HG03520 (cell line): ENCODE results near the gene POLR1E.
A peak's percentile ranks its signal among the peaks of the same experiment; 100 is the strongest.
"Not testable (repeated sequence)": the region's sequence is repeated elsewhere in the genome, so short reads cannot be mapped to it uniquely, and the experiment has no call there.

ENCODE experiments used
- ATAC-seq: cut with Tn5 transposase; IDR thresholded peaks from one replicate; pipeline ENCODE4 v1.9.1; 2021; ENCODE audit warnings: mild to moderate bottlenecking, moderate library complexity; ENCODE audit not compliant: unreplicated experiment

POLR1E gene

GRCh38 chr9:37464426-37465248 is 21.1 kb upstream of the POLR1E start:
- peak; percentile 36 for ATAC-seq

- peak; percentile 82 for ATAC-seq
Measured at GRCh38 chr9:37465249-37466036, 20.3 kb upstream of the POLR1E start, which contains the start of gene ZBTB5. TSS of gene ZBTB5 (minus strand) at chr9:37465450. CDS start at chr9:37442551, 22,899 bp downstream.

- no peak for ATAC-seq
Measured at GRCh38 chr9:37466037-37466709, 19.6 kb upstream of the POLR1E start.

- not testable (repeated sequence) for ATAC-seq
Measured at GRCh38 chr9:37467530-37467929, 18.2 kb upstream of the POLR1E start.

- no peak for ATAC-seq
Measured at GRCh38 chr9:37468620-37469019, 17.1 kb upstream of the POLR1E start.

- ATAC-seq: no peak
Measured at GRCh38 chr9:37471942-37472684, 13.6 kb upstream of the POLR1E start.

- not testable (repeated sequence) for ATAC-seq
Measured at GRCh38 chr9:37473982-37474381, 11.8 kb upstream of the POLR1E start.

- ATAC-seq: no peak
Measured at GRCh38 chr9:37474438-37474837, 11.3 kb upstream of the POLR1E start.

- no peak for ATAC-seq
Measured at GRCh38 chr9:37476930-37477329, 8.8 kb upstream of the POLR1E start.

- ATAC-seq: not testable (repeated sequence)
Measured at GRCh38 chr9:37477443-37477842, 8.3 kb upstream of the POLR1E start.

- ATAC-seq: not testable (repeated sequence)
Measured at GRCh38 chr9:37477987-37478619, 7.6 kb upstream of the POLR1E start.

GRCh38 chr9:37480759-37481158 is 5.0 kb upstream of the POLR1E start:
- ATAC-seq: no peak

- no peak for ATAC-seq
Measured at GRCh38 chr9:37486256-37486615, 488 bp downstream of the POLR1E start.

- ATAC-seq: no peak
Measured at GRCh38 chr9:37486616-37487548, 1.1 kb downstream of the POLR1E start.

- no peak for ATAC-seq
Measured at GRCh38 chr9:37491939-37492338, 6.2 kb downstream of the POLR1E start.

- no peak for ATAC-seq
Measured at GRCh38 chr9:37495571-37495970, 9.8 kb downstream of the POLR1E start.

GRCh38 chr9:37496020-37496419 is 10.3 kb downstream of the POLR1E start:
- no peak for ATAC-seq

- ATAC-seq: no peak
Measured at GRCh38 chr9:37497320-37497719, 11.6 kb downstream of the POLR1E start.

GRCh38 chr9:37498457-37498856 is 12.7 kb downstream of the POLR1E start:
- no peak for ATAC-seq
